GM21619 (cell line): ENCODE measurements around the gene ZNF169.
"Not testable (repeated sequence)": the region's sequence is repeated elsewhere in the genome, so short reads cannot be mapped to it uniquely, and the experiment has no call there.

ENCODE experiments used
- ATAC-seq: cut with Tn5 transposase; IDR thresholded peaks from one replicate; pipeline ENCODE4 v1.9.1; 2021; ENCODE audit not compliant: unreplicated experiment

Gene ZNF169

GRCh38 chr9:94286116-94286515 lies 27.0 kb downstream of the ZNF169 start:
- ATAC-seq, result no peak

DNA sequence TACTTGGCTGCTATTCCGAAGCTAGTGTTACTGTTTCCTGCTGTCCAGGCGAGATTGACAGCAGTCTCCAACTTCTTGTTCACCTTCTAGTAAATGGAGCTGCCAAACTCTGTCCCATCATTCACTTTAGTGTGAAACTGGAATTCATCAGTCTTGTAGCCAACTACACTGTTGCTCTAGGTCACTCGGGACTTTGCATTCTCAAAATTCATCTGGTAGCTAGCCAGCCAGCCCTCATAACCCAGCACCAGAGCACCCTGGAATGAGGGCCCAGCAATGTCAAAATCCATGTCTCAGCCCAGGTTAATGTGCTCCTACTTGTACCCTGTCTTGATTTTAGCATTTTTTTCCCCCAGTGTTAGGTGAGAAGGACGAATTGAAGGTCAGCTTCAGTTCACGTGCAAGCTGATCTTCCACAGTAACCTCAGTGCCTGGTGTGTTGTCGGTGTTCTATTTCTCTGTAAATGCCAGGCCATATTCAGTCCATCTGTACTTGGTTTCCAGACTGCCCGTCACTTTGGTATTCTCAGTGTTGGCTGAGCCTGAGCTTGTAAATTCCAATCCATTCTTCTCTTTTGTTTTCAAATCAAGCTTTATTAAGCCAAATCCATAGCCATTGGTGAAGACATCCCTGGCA lies 28.9 kb downstream of the ZNF169 start:
- ATAC-seq, result no peak

DNA sequence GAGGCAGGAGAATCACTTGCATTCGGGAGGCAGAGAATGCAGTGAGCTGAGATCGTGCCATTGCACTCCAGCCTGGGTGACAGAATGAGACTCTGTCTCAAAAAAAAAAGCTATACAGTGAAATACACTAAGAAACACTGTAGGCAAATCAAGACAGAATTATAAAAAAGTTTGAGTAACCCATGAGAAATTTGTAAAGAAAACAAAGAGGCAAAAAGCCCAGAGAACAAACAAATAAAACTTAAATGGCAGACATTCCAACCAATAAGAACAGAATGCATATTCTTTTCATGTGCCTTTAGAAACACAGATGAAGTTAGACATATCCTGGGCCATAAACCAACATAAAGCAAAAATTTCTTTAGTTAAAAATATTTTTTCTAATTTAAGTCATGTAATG lies 30.6 kb downstream of the ZNF169 start:
- no peak for ATAC-seq

DNA sequence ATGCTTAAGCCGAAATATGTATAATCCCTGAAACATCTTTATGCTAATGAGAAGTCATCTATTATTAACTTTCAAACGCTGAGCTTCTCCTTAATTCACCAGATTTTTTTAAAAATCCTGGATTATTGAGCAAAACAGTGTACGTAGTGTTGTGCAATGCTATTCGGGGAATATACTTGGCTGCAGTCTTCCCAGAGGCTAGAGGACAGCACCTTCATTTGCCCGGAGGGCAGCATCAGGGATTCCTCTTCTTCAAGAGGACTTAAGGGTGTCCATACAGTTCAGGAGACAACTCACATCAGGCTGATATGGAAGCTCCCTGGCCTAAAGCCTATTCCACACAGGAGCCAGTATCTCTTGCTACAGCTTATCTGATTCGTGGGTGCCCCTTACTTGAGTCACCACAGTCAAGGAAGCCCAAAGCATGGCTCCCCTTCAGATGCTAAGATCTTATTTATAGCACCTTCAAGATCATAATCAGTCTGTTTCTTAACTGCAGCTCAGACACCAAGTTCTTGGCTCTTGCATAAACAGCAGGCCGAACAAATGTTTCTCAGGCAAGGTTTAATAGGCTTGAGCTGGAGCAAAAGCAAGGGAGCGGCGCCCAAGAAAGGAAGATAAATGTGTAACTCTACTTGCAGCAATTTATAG lies 40.0 kb downstream of the ZNF169 start:
- ATAC-seq, result no peak

GRCh38 chr9:94300470-94301301 lies 41.6 kb downstream of the ZNF169 start:
- no peak for ATAC-seq

DNA sequence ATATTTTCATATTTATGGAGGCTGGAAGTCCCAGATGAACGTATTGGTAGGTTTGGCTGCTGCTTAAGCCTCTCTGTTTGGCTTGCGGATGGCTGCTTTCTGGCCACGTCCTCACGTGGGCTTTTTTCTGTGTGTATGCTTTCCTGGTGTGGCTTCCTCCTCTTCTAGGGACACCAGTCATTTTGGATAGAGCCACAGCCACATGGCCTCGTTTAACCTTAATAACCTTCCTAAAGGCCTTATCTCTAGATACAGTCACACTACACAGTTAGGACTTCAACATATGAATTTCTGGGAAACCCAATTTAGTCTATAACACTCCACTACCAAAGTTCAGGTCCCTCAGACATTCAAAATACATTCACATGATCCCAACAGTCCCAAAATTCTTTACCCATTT lies 42.5 kb downstream of the ZNF169 start:
- ATAC-seq, result no peak

DNA sequence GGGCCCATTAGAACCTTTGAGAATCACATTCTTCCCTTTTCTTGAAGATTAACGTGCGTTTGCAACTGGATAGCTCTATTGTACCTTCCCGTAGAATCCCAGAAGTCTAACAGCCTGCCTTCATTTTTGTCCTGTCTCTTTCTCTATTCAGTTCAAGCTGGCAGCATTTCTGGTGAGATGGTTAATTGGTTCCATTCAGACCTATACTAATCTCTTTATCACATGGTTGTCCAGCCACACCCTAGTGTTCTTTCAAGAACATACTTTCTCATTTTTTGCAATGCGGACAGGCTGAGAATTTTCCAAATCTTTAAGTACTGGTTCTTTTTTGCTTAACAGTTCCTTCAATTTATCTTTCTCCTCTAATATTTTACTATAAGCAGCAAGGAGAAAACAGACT lies 43.3 kb downstream of the ZNF169 start:
- ATAC-seq, result no peak

- ATAC-seq, result no peak
Observed at GRCh38 chr9:94303321-94303720, 44.2 kb downstream of the ZNF169 start.

DNA sequence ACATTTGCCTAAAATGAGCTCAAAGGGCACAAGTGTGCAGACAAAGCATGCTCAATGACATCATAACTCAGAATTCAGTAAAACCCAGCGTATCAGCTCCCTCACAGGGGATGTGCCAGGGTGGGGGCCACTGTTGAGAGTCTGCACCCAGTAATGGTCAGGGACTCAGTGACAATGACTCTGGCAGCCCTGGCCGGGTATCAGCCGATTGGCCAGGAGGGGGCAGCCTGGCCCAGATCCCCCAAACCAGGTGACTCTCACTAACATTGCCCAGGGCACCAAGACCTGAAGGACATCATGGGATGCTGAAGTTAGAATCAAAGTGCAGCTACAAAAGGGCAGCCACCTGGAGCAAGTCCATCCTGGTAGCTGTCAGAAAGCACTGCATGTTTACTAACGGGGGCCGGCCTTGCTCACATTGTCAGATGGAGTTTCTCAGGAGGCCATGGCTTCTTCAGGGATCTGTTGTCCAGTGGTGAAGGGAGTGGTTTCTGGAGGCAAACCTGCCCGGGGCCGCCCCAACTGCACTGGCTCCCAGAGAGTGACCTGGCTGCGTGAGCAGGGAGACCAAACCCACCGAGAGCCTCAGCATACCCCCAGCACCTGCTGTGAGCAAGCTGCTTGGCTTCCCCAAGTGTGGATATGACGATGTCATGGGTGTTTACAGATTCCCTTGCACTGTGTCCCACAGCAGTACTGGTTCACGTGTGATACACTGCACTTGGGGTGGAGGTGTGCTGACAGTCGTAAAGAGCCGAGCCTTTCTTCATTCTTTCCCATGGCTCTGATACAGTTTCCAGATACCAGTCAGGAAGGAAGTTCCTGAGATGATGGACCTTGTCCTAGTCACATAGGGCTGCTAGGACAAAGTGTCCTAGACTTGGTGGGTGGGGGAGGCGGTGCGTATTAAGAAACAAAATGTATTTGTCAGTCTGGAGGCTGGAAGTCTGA lies 56.2 kb downstream of the ZNF169 start:
- ATAC-seq, result not testable (repeated sequence)

DNA sequence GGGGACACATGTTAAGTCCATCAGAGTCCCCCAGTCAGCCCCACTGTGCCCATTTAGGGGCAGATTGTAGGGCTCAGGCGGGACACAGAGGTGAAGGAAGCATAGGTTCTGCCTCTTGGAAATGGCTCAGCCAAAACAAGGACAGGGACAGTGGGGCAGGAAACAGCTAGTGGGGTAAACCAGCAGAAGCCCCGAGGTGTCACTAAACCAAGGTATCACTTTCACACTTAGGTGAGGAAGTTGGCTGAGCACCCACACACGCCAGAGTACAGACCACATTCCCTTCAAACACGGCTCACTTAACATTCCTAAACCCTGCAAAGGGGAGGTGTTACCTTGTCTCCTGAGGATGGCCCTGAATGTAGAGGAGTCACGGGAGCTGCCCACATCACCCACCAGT lies 57.1 kb downstream of the ZNF169 start:
- ATAC-seq, result peak; percentile 85

DNA sequence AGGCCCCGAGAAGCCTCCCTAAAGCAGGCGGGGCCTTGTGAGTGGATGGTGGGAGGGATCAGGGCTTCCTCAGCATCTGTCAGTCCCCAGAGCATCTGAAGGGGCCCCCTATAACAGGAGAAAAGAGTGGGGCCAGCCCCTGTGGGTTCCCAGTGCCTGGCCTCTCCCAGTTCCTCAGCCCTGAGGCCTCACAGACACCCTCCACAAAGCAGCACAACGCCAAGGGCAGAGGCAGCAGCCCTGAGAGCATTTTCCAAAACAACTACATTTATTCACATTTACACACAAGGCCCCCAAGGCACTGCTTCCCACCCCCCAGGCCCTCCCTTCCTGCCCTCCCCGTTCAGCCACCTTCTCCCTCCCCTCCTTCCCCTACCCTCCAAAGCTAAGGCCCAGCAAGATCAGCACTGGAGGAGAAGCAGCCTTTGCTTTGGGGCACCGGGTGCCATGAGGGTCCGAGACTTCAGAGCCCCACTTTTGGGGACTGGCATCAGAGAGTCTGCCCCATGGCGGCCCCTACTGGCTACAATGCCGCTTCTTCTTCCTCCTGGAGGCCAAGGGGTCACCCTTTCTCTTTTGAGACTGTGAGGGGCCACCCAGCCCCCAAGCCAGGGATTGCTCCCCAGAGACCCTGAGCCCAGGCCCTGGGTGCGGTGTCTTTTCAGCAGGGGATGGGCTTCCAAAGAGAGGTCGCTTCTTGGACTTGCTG lies 59.0 kb downstream of the ZNF169 start:
- not testable (repeated sequence) for ATAC-seq

DNA sequence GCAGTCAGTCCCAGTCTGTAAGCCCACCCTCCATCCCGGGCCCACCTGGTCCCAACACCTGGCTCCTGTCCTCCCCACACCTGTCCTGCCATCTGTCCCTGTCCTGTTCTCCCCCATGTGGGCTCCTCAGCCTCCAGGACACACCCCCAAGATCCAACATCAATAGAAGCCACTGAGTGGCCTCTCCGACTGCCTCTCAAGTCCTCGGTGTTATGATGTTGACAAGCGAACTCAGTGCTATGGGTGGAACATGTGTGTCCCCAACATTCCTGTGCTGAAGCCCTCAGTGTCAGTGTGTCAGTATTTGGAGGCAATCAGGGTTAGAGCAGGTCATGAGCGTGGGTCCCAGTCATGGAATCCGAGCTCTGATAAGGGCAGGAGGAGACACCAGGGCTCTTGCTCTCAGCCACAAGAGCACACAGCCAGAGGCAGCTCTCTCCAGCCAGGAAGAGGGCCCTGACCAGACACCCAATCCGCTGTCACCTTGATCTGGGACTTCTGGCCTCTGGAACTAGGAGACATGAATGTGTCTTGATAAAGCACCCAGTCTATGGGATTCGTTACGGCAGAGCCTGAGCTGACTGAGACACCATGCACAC lies 63.3 kb downstream of the ZNF169 start:
- not testable (repeated sequence) for ATAC-seq

GRCh38 chr9:94323153-94323798 lies 64.2 kb downstream of the ZNF169 start:
- ATAC-seq, result not testable (repeated sequence)

DNA sequence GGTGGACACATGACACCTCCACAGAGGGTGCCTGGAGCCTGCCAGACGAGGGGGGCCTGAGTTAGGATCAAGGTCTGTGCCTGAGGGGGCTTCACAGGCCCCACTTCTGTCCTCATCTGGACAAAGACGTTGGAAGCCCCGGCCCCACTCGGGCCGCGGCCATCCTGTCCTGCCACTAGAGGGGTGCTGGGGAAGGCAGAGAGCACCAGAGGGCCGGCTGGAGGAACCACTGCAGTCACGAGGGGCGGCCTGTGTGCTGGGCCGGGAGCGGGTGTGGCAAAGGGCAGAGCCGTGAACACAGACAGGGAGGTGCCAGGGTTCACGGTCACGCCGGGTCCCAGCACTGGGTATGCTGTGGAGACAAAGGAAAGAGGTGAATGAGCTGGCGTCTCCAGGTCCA lies 66.5 kb downstream of the ZNF169 start:
- not testable (repeated sequence) for ATAC-seq

DNA sequence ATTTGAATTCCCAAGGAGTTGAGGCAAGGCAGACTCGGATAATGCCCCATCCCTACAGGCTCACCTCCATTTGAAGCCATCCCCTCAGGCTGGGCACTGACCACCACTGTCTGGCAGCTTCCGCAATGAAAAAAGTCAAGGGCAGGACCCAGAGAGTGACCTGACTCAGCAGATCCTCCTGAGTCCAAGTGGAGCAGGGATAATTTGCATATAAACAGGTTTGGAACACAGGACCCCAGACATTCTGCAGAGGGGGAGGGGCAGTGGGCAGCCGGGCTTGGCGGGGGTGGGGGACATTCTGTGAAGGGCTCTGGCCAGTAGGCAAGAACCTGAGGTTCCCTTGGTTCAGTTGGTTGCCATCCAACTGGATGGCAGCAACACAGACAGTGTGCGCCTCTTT lies 69.4 kb downstream of the ZNF169 start, which contains the start of gene NUTM2F:
NUTM2F (minus strand) TSS at position 101 of the 400 bp plus-strand sequence; CDS start at position 80, 21 bp downstream.
- ATAC-seq, result not testable (repeated sequence)

DNA sequence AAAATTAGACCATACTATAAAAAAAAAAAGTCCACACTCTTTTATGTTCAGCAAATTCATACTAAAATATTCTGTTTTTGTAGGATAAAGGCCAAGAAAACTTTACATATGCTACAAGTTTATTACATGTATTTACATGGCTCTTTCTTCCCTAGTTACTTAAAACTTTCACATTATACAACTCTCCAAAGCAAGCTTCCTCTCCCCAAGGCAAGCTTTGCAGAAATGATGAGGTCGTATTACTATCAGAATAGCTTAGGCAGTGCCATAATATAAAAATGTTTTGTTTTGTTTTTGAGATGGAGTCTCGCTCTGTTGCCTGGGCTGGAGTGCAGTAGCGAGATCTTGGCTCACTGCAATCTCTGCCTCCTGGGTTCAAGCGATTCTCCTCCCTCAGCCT lies 77.3 kb downstream of the ZNF169 start:
- not testable (repeated sequence) for ATAC-seq

DNA sequence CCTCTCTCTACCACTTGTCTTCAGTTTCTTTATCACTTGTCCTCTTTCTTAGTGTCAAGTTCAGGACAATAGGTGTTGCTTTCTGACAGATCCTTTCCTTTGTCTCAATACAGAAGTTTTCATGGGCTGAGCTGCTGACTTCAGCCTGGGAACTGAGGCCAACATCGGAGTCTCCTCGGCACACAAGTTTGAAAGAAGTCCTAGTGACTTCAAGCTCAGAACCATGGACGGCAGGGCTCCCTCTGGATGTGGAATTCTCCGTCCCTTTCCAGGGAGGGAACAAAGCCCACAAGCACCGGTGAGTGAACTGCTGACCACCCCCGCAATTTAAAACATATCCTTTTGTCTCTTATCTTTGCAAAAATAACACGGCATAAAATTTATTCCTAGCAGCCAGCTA lies 79.6 kb downstream of the ZNF169 start:
- not testable (repeated sequence) for ATAC-seq

DNA sequence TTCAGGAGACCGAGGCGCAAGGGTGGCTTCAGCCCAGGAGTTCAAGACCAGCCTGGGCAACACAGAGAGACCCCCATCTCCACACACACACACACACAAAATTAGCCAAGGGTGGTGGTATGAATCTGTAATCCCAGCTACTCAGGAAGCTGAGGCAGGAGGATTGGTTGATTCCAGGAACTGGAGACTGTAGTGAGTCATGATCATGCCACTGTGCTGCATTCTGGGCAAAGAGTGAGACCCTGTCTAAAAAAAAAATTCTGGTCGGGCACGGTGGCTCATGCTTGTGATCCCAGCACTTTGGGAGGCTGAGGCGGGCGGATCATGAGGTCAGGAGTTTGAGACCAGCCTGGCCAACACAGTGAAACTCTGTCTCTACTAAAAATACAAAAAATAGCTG lies 80.6 kb downstream of the ZNF169 start:
- ATAC-seq, result not testable (repeated sequence)

- ATAC-seq, result not testable (repeated sequence)
Observed at GRCh38 chr9:94340750-94341149, 81.7 kb downstream of the ZNF169 start.
